ENCODE data around the gene C1orf50. TPM values are rescaled to one million over a fixed set of nuclear protein-coding genes. Genes with fewer than 3 reads are reported as not detected.
"Not testable (repeated sequence)": the region's sequence is repeated elsewhere in the genome, so short reads cannot be mapped to it uniquely, and the experiment has no call there.

C1orf50 gene
- total RNA-seq, 2 experiments from 2014 or later, result 4.1 to 4.7 TPM

GRCh38 chr1:42751511-42752070 lies 15.5 kb upstream of the C1orf50 start:
- CTCF ChIA-PET; H3K9me3 Mint-ChIP-seq; H3K4me3 Mint-ChIP-seq; intact Hi-C loops (cut with micrococcal nuclease); DNase-seq; H3K27ac Mint-ChIP-seq; H3K4me1 Mint-ChIP-seq (ENCODE audit: low read depth); H3K27me3 Mint-ChIP-seq (ENCODE audit: low read depth): not testable (repeated sequence)
- H3K36me3 Mint-ChIP-seq (ENCODE audit: low read depth), result peaks cover 43% of the 10 kb centered on the region

- Mint-ChIP-seq H3K36me3 (ENCODE audit: low read depth) (peaks cover 45% of the 10 kb centered on the region), H3K27me3 (ENCODE audit: low read depth) (no peaks in the 10 kb centered on the region), H3K4me1 (ENCODE audit: low read depth) (no peaks in the 10 kb centered on the region), H3K4me3 (no peak overlapping the region), H3K27ac (no peak overlapping the region), H3K9me3 (no peaks in the 10 kb centered on the region)
- no peak for DNase-seq
- intact Hi-C loops (cut with micrococcal nuclease), result no loop called here
- CTCF ChIA-PET, result interaction anchor here (0.6 to 0.9 kb wide), 2 partner anchors 12 to 19 kb away, joined by 4 to 5 read pairs; no protein-coding TSS in a partner anchor
These were observed 14.8 kb upstream of the C1orf50 start for GRCh38 chr1:42752284-42752683.

- intact Hi-C loops (cut with micrococcal nuclease), result no loop called here
- peaks cover 50% of the 10 kb centered on the region for H3K36me3 Mint-ChIP-seq (ENCODE audit: low read depth)
- no peak for DNase-seq
- no peaks in the 10 kb centered on the region for H3K9me3 Mint-ChIP-seq
- CTCF ChIA-PET, result interaction anchor here (0.9 kb wide), 1 partner anchor 11 kb away, joined by 4 read pairs; no protein-coding TSS in a partner anchor
- no peaks in the 10 kb centered on the region for H3K27me3 Mint-ChIP-seq (ENCODE audit: low read depth)
- H3K27ac Mint-ChIP-seq, result no peak overlapping the region
- no peak overlapping the region for H3K4me3 Mint-ChIP-seq
- no peaks in the 10 kb centered on the region for H3K4me1 Mint-ChIP-seq (ENCODE audit: low read depth)
These were observed 14.0 kb upstream of the C1orf50 start for GRCh38 chr1:42753070-42753469.

GRCh38 chr1:42756956-42757891 lies 9.8 kb upstream of the C1orf50 start:
- Mint-ChIP-seq H3K9me3 (no peaks in the 10 kb centered on the region), H3K27me3 (ENCODE audit: low read depth) (no peaks in the 10 kb centered on the region), H3K36me3 (ENCODE audit: low read depth) (peaks cover 34% of the 10 kb centered on the region), H3K27ac (no peak overlapping the region), H3K4me3 (no peak overlapping the region), H3K4me1 (ENCODE audit: low read depth) (no peaks in the 10 kb centered on the region)
- intact Hi-C loops (cut with micrococcal nuclease), result no loop called here
- CTCF ChIA-PET, result interaction anchor here (1.5 to 3.0 kb wide), 2 partner anchors 10 to 11 kb away, joined by 3 to 15 read pairs; partner anchors contain the start of genes C1orf50 and P3H1
- no peak for DNase-seq

GRCh38 chr1:42757892-42758275 lies 9.2 kb upstream of the C1orf50 start:
- intact Hi-C loops (cut with micrococcal nuclease), result no loop called here
- no peaks in the 10 kb centered on the region for H3K27me3 Mint-ChIP-seq (ENCODE audit: low read depth)
- H3K36me3 Mint-ChIP-seq (ENCODE audit: low read depth), result peaks cover 31% of the 10 kb centered on the region
- no peak overlapping the region for H3K4me3 Mint-ChIP-seq
- CTCF ChIA-PET, result interaction anchor here (1.5 to 3.0 kb wide), 2 partner anchors 10 kb away, joined by 3 to 15 read pairs; partner anchors contain the start of genes C1orf50 and P3H1
- no peak overlapping the region for H3K27ac Mint-ChIP-seq
- H3K4me1 Mint-ChIP-seq (ENCODE audit: low read depth), result peaks cover 4% of the 10 kb centered on the region
- no peaks in the 10 kb centered on the region for H3K9me3 Mint-ChIP-seq
- DNase-seq, result no peak

- DNase-seq, result no peak
- Mint-ChIP-seq H3K4me1 (ENCODE audit: low read depth) (peaks cover 5% of the 10 kb centered on the region), H3K36me3 (ENCODE audit: low read depth) (peaks cover 28% of the 10 kb centered on the region), H3K4me3 (no peak overlapping the region), H3K27ac (no peak overlapping the region), H3K27me3 (ENCODE audit: low read depth) (no peaks in the 10 kb centered on the region), H3K9me3 (no peaks in the 10 kb centered on the region)
- intact Hi-C loops (cut with micrococcal nuclease), result no loop called here
- CTCF ChIA-PET, result interaction anchor here (3.0 kb wide), 1 partner anchor 9 kb away, joined by 15 read pairs; the partner anchor contains the start of genes C1orf50 and P3H1
These were observed 8.4 kb upstream of the C1orf50 start for GRCh38 chr1:42758641-42759040.

- no peaks in the 10 kb centered on the region for H3K27me3 Mint-ChIP-seq (ENCODE audit: low read depth)
- H3K36me3 Mint-ChIP-seq (ENCODE audit: low read depth), result peaks cover 24% of the 10 kb centered on the region
- H3K9me3 Mint-ChIP-seq, result no peaks in the 10 kb centered on the region
- intact Hi-C loops (cut with micrococcal nuclease), result no loop called here
- DNase-seq, result no peak
- H3K4me1 Mint-ChIP-seq (ENCODE audit: low read depth), result peaks cover 8% of the 10 kb centered on the region
- H3K4me3 Mint-ChIP-seq, result no peak overlapping the region
- H3K27ac Mint-ChIP-seq, result no peak overlapping the region
- CTCF ChIA-PET, result interaction anchor here (0.6 to 3.0 kb wide), 2 partner anchors 9 to 97 kb away, joined by 3 to 15 read pairs; partner anchors contain the start of genes C1orf50 and P3H1
These were observed 7.9 kb upstream of the C1orf50 start for GRCh38 chr1:42759114-42759513.

- CTCF ChIA-PET, result no interaction called here
- peaks cover 10% of the 10 kb centered on the region for H3K36me3 Mint-ChIP-seq (ENCODE audit: low read depth)
- DNase-seq, result no peak
- no peaks in the 10 kb centered on the region for H3K27me3 Mint-ChIP-seq (ENCODE audit: low read depth)
- H3K27ac Mint-ChIP-seq, result no peak overlapping the region
- H3K9me3 Mint-ChIP-seq, result no peaks in the 10 kb centered on the region
- H3K4me1 Mint-ChIP-seq (ENCODE audit: low read depth), result peaks cover 8% of the 10 kb centered on the region
- intact Hi-C loops (cut with micrococcal nuclease), result no loop called here
- no peak overlapping the region for H3K4me3 Mint-ChIP-seq
These were observed 5.5 kb upstream of the C1orf50 start for GRCh38 chr1:42761567-42761966.

GRCh38 chr1:42762269-42762668 lies 4.8 kb upstream of the C1orf50 start:
- no peak for DNase-seq
- Mint-ChIP-seq H3K9me3 (no peaks in the 10 kb centered on the region), H3K36me3 (ENCODE audit: low read depth) (peaks cover 8% of the 10 kb centered on the region), H3K27me3 (ENCODE audit: low read depth) (no peaks in the 10 kb centered on the region), H3K4me3 (no peak overlapping the region), H3K4me1 (ENCODE audit: low read depth) (peaks cover 8% of the 10 kb centered on the region), H3K27ac (no peak overlapping the region)
- intact Hi-C loops (cut with micrococcal nuclease), result no loop called here
- CTCF ChIA-PET, result interaction anchor here (0.5 to 1.0 kb wide), 3 partner anchors 16 to 269 kb away, joined by 3 read pairs; no protein-coding TSS in a partner anchor

GRCh38 chr1:42765269-42765668 lies 1.8 kb upstream of the C1orf50 start:
- no peak overlapping the region for H3K27ac Mint-ChIP-seq
- H3K4me1 Mint-ChIP-seq (ENCODE audit: low read depth), result peaks cover 29% of the 10 kb centered on the region
- H3K9me3 Mint-ChIP-seq, result no peaks in the 10 kb centered on the region
- H3K4me3 Mint-ChIP-seq, result no peak overlapping the region
- no peaks in the 10 kb centered on the region for H3K27me3 Mint-ChIP-seq (ENCODE audit: low read depth)
- DNase-seq, result no peak
- CTCF ChIA-PET, result interaction anchor here (0.8 to 4.3 kb wide), 4 partner anchors 12 to 81 kb away, joined by 3 to 23 read pairs (median 4); partner anchors contain the start of gene ZNF691
- peaks cover 14% of the 10 kb centered on the region for H3K36me3 Mint-ChIP-seq (ENCODE audit: low read depth)
- intact Hi-C loops (cut with micrococcal nuclease), result loop anchor here (5.0 kb wide), 1 partner anchor 407 kb away; the partner anchor contains the start of genes CFAP57 and EBNA1BP2

GRCh38 chr1:42765832-42766740 lies 963 bp upstream of the C1orf50 start:
- no peaks in the 10 kb centered on the region for H3K9me3 Mint-ChIP-seq
- CTCF ChIA-PET, result interaction anchor here (0.7 to 4.3 kb wide), 13 partner anchors 8 to 833 kb away, joined by 3 to 23 read pairs (median 4); partner anchors contain the start of genes ERMAP, PPIH and ZNF691
- H3K4me1 Mint-ChIP-seq (ENCODE audit: low read depth), result peaks cover 34% of the 10 kb centered on the region
- intact Hi-C loops (cut with micrococcal nuclease), result loop anchor here (2.0 to 5.0 kb wide), 5 partner anchors 107 to 593 kb away; partner anchors contain the start of genes CDC20, CFAP57, EBNA1BP2 and PPCS
- H3K27ac Mint-ChIP-seq, result peak overlapping the region; percentile 73
- H3K27me3 Mint-ChIP-seq (ENCODE audit: low read depth), result no peaks in the 10 kb centered on the region
- no peak overlapping the region for H3K4me3 Mint-ChIP-seq
- DNase-seq, result peak; percentile 46
- H3K36me3 Mint-ChIP-seq (ENCODE audit: low read depth), result peaks cover 16% of the 10 kb centered on the region
